PC-9 (cell line): ENCODE results near the gene CCDC154.

Experiments
- CTCF ChIP-seq: fragments of 200-600 bp; sonication (generic); conservative IDR thresholded peaks from 2 replicates; pipeline ENCODE4 v1.6.1; 2017; ENCODE audit warnings: mixed run types, antibody characterized with exemption, mild to moderate bottlenecking, moderate library complexity
- EZH2 ChIP-seq: fragments of 200-600 bp; sonication (generic); IDR thresholded peaks from 2 replicates; pipeline ENCODE4 v1.8.0; 2017; ENCODE audit warnings: antibody characterized with exemption, low read depth

GRCh38 chr16:1438229-1439057 is 5.9 kb downstream of the CCDC154 start:
- TF ChIP-seq CTCF: no peak
- no peak for TF ChIP-seq EZH2
